Measurements from ENCODE around the gene EBPL.

EBPL gene

DNA sequence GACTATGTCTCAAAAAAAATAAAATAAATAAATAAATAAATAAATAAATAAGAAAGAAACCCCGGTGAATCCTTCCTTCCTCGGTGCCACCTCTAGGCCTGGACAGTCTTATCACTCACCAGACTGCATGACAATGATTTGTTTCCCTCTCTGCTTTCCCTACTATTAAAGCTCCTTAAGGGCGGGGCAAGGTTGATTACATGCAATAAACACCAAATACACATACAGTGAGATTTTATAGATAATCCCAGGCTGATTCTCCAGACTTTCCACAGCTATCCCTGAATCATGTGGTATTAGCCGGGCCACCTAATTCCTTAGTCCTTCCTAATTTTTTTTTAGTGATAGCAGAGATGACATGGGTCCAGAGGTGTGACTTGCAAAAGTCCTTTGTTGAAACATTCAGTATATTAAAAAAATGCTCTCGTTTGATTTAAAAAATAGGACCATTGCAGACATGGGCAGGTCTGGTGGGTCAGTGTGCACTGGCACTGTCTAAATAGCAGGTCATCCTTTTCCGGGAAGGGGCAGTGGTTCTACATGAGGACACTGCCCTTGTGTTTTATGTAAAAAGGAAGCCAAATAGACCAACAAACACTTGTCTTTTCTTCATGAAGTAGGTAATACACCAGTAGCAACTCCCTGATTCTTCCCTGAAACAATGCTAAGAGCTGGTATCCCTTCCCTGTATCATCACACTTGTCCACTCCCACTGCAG is 14.5 kb downstream of the EBPL start:
- DNase-seq (ENCODE audit: low spot score) = no peak

DNA sequence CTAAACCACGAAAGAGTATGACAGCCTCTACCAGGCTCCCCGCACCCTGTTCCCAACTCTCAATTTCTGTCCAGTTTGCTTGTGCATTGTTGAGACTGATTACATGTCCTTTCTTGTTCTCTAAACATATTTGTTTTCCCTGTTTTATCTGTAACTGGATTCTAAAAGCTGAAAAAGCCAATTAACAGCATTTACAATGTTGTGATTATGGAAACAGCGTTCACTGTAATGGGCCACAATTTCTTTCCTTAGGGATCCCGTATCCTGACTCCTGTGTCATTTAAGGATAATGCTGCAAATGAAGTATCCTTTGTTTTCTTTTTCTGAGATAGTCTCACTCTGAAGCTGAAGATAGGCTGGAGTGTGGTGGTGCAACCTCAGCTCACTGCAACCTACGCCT is 20.5 kb downstream of the EBPL start:
- DNase-seq (ENCODE audit: low spot score) = no peak

DNA sequence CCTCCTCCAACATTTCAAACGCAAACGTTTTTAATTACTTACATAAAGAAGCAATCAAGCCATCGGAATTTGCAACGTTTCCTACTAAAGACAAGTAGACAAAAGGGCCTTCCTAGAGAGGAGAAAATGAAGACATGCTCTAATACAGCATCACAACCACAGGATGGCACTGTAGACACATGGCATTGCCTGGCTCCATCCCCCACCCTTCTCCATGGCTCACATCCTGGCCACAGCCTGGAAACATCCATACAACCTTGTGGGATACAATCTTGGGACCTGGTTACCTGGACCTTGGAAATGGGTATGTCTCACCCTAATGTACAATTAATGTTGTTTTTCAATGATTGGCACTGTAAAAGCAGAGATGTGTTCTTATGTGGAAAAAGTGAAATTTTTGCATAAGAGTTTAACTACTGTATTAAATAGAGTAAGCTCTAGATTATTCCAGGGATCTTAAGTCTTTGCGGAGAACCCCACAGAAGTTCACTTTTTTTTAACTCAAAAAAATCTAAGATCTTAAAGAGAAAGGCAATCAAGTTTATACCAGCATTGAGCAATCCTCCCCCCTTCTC is 21.5 kb downstream of the EBPL start:
- DNase-seq (ENCODE audit: low spot score) = peak; percentile 35

DNA sequence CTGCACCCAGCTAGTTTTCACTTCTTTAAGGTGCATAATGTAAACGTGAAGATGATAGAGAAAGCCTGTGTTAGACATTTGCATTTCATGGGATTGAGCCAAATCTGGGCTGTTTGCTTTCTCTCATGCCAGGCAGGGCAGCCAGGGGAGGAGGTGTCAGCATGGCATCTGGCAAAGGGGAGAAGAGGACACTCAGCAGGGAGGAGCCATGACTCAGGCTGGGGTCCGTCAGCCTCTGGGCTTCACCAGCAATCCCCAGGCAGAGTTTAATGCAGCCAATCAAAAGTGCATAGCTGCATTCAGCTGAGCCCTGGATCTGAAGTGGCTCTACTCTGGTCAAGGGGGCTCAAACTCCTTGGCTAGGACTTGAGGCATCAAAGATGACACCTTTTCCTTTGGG is 23.5 kb downstream of the EBPL start:
- no peak for DNase-seq (ENCODE audit: low spot score)

DNA sequence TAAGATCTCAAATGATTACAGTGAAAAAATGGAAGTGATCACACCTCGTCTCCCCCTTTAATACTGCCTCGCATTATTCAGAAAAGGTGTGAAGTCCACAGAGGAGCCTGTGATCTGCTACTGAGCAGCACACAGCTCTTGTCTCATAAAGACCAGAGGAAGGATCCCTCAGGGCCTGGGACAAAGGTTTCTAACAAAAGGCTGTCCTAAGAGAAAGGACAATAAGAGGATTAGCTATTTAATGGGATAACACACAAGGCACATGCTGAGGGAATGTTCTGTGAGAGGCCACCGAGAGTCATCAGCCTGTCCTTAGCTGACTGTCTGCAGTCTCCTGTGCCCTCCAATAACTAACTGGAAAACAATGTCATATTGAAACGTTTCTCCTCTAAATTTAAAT is 26.7 kb downstream of the EBPL start:
- DNase-seq (ENCODE audit: low spot score) = no peak

DNA sequence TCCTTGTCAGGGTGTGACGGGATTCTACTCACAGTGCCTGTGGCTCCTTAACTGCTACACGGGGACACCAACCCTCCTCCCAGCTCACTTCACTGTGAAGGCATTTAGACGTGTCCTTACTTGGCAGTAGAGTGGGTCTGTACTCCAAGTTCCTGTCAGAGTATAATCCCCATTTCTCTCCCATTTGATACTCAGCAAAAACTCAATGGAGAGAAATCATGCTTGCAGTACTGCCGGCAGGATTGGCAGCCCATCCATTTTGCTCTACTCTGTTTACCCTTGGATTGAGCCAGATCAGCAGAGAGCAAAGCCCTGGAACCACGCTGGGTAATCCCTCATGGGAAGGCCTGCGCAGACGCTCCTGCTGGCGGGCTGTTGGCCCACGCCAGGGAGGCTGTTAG is 34.0 kb downstream of the EBPL start:
- DNase-seq (ENCODE audit: low spot score) = no peak

DNA sequence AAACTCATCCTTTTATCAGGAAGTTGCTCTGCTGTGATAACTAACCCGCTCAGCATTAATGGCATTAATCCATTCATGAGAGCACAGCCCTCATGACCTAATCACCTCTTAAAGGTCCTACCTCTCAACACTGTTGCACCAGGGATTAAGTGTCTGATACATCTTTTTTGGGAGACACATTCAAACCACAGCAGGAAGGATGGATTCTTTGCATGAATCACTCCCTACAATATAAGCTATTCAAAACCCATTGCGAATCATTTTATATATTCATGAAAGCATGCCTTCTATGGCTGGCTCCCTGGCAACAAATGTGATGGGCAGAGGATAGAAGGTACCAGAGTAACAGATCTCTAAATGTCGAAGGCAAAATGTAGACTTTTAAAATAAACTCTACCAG is 35.4 kb downstream of the EBPL start:
- DNase-seq (ENCODE audit: low spot score) = no peak

DNA sequence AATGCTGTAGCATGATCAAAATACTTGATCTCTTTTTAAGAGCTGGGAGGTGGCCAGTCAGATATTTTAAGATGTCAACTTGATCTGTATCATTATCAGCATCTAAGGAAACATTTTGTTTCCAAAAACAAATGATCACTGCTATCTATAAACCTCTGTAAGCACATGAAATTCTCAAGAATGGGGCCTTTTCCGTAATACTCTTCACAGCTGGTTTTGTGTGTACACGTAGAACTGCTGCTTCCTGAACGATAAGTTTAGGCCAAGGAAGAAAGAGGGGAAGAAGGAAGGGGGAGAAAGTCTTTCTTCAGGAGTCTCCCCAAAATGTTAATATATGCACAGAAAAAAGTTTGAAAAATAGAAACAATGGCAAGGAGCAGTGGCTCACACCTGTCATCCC is 37.3 kb downstream of the EBPL start:
- DNase-seq (ENCODE audit: low spot score) = no peak

DNA sequence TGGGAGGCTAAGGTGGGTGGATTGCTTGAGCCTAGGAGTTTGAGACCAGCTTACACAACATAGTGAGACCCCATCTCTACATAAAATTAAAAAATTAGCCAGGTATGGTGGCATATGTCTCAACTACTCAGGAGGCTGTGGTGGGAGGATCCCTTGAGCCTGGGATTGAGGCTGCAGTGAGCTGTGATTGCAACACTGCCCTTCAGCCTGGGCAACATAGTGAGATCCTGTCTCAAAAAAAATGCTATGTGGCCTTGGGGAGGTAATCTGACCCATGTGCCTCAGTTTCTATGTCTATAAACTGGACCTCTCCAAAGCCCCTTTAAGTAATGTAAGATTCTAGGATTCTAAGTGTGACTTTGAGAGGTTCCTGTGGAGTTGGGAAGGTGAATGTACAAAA is 37.8 kb downstream of the EBPL start:
- DNase-seq (ENCODE audit: low spot score) = no peak

DNA sequence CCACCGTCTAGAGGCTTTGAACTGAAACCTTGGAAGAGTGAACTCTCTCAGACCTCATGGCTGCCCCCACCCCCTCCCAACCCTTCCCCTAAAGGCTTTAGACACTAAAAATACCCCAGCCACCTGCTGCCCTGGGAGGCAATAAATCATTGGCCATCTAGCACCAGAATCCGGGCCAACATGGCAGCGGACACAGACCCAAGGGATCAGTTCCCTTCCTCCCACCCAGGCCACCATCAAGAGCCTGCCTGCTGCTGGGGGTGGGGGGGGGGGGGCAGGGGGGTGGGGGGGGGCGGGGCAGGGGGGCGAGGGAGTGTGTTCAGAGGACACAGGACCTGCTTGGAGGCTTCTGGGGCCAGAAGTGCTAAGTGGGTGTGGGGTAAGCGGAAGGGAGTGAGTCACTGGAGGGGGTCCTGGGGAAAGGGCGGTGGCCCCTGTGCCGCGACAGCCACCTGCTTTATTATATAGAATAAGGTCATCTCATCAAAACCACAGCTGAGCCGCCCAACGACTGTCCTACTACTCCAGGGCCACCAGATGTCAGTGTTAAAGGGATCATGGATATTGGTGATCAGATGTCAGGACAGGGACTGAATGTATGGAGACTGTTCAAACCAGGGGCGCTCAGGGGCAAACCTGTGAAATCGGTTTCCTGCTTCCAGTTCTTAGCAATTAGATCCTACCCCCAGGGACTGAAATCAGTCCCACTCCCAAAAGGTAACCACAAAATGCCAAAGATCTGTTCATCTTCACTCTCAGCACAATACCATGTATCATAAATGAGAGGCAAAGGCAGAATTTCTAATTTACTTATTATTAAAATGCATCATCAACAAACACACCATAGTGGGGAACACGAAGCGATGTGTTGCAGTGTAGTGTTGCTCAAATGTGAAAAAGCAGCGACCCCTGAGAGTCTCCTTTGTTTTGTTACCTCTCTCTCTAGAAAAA is 38.7 kb downstream of the EBPL start:
- DNase-seq (ENCODE audit: low spot score) = peak; percentile 29

DNA sequence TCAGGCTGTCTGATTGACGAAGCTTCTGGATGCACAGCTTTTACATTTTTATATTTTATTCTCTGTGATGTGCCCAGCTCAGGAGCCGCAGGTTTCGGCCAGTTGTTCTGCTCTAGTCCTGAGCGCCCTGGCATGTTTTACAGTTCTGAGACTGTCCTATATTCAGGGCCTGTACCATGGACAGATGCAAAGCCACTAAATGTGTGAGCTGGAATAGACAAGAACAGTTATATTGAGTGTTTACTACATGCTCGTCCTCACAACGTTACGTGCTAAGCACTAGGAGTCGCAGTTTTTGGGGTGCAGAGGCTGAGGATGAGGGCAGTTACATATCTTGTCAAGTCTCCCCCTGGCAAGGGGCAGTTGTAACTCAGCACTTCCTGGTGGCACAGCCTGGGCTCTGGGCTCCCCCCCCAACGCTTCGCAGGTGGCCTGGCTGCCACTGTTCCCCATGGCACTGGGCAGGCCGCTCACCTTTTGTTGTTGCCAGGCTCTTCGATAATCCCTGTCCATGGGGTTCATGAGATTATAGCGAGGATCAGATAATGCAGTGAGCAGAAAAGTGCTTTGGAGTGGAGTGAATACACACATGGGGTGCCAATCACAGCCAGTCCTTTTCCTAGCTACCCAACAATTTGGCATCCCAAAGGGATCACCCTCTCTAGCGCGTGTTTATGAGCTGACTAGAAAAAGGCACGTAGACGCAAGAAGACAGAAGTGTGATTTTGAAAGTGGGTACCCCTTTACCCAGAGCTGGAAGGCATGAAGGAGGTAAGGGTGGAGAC is 39.5 kb downstream of the EBPL start:
- DNase-seq (ENCODE audit: low spot score) = no peak

DNA sequence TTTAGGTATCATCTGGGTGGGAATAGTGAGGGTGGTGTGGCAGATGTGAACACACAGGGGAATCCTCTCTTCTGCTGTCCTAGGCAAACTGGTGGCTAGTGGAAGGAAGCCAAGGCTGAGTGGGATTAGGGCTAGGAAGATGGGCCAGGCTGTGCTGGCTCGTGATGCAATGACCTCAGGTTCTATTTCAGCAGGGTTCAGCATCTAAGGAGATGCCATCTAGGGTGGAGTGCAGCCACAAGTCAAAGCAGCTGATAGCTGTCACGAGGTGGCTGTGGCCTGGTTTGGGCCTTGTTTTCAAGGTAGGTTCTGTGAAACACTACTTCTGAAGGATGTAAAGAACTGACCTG is 41.3 kb downstream of the EBPL start:
- no peak for DNase-seq (ENCODE audit: low spot score)

DNA sequence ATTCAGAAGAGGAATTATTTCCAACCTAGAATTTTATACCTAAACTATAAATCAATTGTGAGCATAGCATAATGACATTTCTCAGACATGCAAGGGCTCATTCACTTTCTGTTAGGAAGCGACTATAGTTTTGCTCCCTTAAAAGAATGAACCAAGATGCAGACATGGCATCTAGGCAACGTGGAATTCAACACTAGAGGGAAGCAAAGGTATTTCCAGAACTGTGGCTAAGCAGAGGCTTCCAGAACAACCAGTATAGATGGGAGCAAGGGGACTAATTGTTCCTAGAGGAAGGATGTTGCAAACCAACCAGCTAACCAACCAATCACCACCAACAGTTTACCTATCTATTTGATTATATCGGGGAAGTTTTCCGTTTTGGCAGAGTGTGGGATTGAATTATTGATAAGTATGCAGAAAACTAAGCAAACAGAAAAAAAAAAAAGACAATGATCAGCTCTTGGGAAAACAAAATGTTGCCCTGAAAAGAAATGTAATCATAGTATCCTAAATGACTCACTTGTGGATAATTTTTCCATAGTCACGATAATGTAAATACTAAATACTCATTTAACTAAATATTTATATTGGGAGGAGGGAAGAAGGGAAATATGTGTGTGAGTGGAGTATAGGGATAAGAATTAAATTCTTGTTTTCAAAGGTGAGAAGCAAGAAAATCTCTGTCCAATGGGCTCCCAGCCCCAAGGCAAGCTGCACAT is 41.9 kb downstream of the EBPL start:
- DNase-seq (ENCODE audit: low spot score) = no peak

DNA sequence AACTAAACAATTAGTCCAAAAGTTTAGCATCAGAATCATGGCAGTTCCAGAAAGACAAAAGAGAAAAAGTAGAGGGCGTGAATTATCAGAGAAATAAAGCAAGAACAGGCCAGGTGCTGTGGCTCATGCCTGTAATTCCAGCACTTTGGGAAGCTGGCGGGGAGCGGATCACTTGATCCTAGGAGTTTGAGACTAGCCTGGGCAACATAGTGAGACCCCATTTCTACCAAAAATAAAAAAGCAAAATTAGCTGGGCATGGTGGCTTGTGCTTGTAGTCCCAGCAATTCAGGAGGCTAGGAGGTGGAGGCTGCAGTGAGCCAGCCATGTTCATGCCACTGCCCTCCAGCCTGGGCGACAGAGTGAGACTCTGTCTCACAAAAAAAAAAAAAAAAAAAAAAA is 44.6 kb downstream of the EBPL start:
- no peak for DNase-seq (ENCODE audit: low spot score)

DNA sequence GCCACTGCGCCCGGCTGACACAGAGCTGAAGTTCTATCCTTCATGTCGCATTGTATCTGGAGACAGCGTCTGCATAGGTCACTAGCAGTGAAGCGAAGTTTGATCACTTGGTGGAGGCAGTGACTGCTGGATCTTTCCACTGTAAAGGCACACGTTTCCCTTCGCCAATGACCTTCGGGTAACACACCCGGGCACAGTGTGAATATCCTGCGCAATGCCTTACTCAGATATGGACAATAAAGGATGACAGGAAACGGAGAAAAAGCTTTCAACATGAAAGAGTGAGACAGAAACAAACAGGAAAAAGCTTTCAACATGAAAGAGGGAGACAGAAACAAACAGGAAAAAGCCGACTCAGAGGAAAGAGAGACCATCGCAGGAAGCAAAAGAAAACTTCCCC is 45.8 kb downstream of the EBPL start:
- DNase-seq (ENCODE audit: low spot score) = no peak

DNA sequence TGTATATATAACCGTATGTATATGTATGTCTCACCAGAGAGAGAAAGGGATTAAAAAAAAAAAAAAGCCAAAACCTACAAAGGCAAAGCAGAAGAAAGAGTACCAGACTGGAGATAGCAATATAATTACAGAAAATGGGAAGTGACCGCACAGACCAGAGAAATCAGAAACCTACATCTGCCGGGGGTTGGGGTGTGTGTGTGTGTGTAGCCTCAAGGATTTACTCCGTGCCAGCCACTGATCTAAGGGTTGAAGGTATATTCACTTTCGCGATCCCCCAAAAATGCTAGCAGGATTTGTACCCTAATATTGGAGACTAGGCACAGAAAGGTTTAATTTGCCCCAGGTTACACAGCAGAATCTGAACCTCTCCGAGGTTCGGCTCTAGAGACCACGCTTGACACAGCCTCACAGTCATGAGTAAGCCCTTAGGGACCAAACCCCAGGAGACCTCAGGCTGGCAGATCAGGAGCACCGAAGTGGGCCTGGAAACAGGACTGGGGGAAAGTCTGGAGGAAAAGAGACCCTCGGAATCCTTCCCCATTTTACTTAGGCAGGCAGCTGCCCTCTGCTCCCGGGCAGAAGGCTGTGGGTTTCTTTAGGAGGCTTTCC is 48.1 kb downstream of the EBPL start:
- no peak for DNase-seq (ENCODE audit: low spot score)

DNA sequence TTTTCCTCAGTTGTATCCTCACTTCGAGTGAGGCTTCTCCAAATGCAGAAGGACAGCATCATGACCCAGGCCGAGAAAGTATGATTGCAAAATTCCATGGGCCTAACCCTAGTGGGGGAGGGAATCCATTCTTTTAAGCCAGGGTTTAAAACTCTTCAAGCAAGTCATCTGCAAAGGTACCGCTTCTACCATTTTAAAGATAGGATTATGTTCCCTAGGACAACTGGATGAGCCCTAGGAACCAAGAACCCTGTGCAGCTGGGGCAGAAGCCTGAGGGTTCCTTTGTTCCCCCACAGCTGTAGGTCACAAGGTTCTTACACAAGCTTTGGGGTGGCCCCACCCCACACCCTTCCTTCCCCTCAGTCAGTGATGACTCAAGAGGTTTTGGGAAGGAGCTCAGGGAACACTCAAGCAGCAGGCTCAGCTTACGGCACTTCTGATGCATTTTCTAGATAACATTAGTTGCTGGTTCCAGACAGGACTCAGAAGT is 49.4 kb downstream of the EBPL start:
- DNase-seq (ENCODE audit: low spot score) = no peak

DNA sequence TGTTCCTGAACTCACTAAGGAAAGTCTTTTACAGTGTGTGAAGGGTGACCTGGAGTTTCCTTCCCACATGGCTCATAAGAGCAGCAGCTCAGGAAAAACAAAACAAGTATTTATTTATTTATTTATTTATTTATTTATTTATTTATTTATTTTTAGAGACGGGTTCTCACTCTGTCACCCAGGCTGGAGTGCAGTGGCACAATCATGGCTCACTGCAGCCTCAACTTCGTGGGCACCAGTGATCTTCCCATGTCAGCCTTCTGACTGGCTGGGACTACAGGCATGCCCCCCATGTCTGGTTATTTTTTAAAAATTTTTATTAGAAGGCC is 52.6 kb downstream of the EBPL start:
- no peak for DNase-seq (ENCODE audit: low spot score)

DNA sequence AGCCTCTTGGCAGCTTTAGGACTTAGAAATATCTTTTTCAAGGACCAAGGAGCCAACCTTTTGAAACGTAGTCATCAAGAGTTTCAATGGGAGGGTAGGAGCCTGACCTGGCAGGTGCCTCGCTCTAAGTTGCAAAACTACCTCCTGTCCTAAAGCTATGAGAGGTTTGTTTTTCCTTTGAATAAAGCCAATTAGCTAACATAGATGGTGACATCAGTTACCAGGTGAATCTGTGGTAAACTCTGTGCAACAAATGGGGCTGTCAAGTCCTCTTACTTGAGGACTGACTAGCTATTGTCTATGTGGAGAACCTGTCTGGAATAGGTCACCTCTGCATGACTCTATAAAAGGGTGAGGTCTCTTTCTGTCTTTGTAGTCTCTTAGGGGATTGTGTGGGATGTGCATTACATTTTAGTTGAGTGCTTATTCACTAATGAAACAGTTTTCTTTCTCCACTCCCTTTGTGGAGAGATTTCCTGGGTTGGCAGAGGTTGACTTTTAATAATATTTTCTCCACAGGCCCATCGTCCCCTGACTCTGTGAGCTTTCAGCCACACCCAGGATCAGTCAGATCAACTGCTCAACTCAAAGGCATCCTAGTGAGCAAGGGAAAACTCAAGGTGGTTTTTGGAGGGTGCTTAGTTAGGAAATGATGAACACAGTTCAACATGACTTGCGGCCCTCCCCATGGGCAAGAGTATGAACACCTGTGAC is 53.1 kb downstream of the EBPL start:
- DNase-seq (ENCODE audit: low spot score) = no peak

DNA sequence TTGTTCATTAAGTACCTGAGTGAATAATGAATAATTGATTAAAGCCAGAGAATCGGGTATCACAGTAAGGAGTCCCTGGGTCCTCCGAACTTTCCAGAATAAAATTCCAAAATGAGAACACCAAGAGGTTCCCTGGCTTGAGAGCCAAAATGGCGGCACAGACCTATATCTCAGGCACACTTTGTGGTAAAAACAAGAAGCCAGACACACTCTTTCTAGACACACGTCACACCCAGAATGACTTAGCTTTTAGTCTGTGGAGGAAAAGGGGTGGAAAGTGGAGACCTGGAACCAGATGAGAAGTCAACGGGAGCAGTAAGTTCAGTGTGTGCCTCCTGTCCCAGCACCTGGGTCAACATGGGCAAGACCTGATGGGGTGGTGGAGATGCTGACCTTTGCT is 54.6 kb downstream of the EBPL start:
- no peak for DNase-seq (ENCODE audit: low spot score)

All from hematopoietic multipotent progenitor cell treated with erythropoietin and hydrocortisone succinate and interleukin-3 and kit ligand, for 17 days (in vitro differentiated cells).